Liver (tissue), 9 donors: ENCODE data around the gene GADL1. TPM values are rescaled to one million over a fixed set of nuclear protein-coding genes. Genes with fewer than 3 reads are reported as not detected.

ENCODE experiments used
- DNase-seq: peaks from one replicate; pipeline ENCODE4 v3.0.0-alpha.2; 2017; ENCODE audit warnings: low spot score
- H3K27ac ChIP-seq, 2 donors: one replicate each; pipeline ENCODE4 v1.7.0; 2013; ENCODE audit warnings: inconsistent platforms in 2 of 2, low read length in 2 of 2, control low read depth in 1 of 2, low read depth in 1 of 2, mild to moderate bottlenecking in 1 of 2
- H3K27me3 ChIP-seq, 4 donors: one replicate each; pipeline versions ENCODE4 v1.6.1 to v1.7.0; 2013; ENCODE audit warnings: low read length in 3 of 4, inconsistent platforms in 1 of 4, mild to moderate bottlenecking in 1 of 4, moderate library complexity in 1 of 4; ENCODE audit not compliant: control insufficient read depth in 4 of 4, insufficient read depth in 4 of 4
- H3K36me3 ChIP-seq, 4 donors: one replicate each; pipeline versions ENCODE4 v1.6.1 to v1.7.0; 2013; ENCODE audit warnings: low read length in 3 of 4, mild to moderate bottlenecking in 3 of 4, low read depth in 1 of 4, moderate library complexity in 1 of 4; ENCODE audit not compliant: control insufficient read depth in 4 of 4, insufficient read depth in 3 of 4
- H3K4me1 ChIP-seq, 4 donors: one replicate each; pipeline versions ENCODE4 v1.6.1 to v1.7.0; 2013; ENCODE audit warnings: low read length in 3 of 4, mild to moderate bottlenecking in 3 of 4, moderate library complexity in 1 of 4; ENCODE audit not compliant: control insufficient read depth in 4 of 4, insufficient read depth in 4 of 4
- H3K4me3 ChIP-seq, 3 donors: one replicate each; pipeline versions ENCODE4 v1.6.1 to v1.7.0; 2013; ENCODE audit warnings: low read length in 3 of 3, control low read depth in 1 of 3, low read depth in 1 of 3, mild to moderate bottlenecking in 1 of 3
- H3K9ac ChIP-seq, 2 donors: one replicate each; pipeline ENCODE4 v1.7.0; 2013; ENCODE audit warnings: low read length in 2 of 2, mild to moderate bottlenecking in 2 of 2, moderate library complexity in 2 of 2, control low read depth in 1 of 2, low read depth in 1 of 2
- H3K9me3 ChIP-seq, 4 donors: one replicate each; pipeline versions ENCODE4 v1.6.1 to v1.7.0; 2013; ENCODE audit warnings: low read length in 3 of 4; ENCODE audit not compliant: control insufficient read depth in 4 of 4
- EGR1 ChIP-seq, 2 donors: IDR thresholded peaks; 2 replicates each; pipeline ENCODE4 v1.6.1; 2016 to 2018; ENCODE audit warnings: antibody characterized with exemption in 2 of 2, low read depth in 2 of 2
- FOXA1 ChIP-seq: IDR thresholded peaks from 2 replicates; pipeline ENCODE4 v1.6.1; 2016; ENCODE audit warnings: antibody characterized with exemption
- FOXA2 ChIP-seq: IDR thresholded peaks from 2 replicates; pipeline ENCODE4 v1.6.1; 2016; ENCODE audit warnings: antibody characterized with exemption
- GABPA ChIP-seq, 2 donors: IDR thresholded peaks in 1 of 2; conservative IDR thresholded peaks in 1 of 2; 2 replicates each; pipeline ENCODE4 v1.6.1; 2016; ENCODE audit warnings: antibody characterized with exemption in 2 of 2, mild to moderate bottlenecking in 1 of 2, moderate library complexity in 1 of 2
- HNF4A ChIP-seq, 2 donors: conservative IDR thresholded peaks; 2 replicates each; pipeline ENCODE4 v1.6.1; 2016; ENCODE audit warnings: antibody characterized with exemption in 2 of 2, mild to moderate bottlenecking in 2 of 2
- HNF4G ChIP-seq: IDR thresholded peaks from 2 replicates; pipeline ENCODE4 v1.6.1; 2016; ENCODE audit warnings: antibody characterized with exemption
- JUND ChIP-seq, 2 donors: IDR thresholded peaks; 2 replicates each; pipeline ENCODE4 v1.6.1; 2016; ENCODE audit warnings: antibody characterized with exemption in 2 of 2
- NR2F2 ChIP-seq: IDR thresholded peaks from 2 replicates; pipeline ENCODE4 v1.6.1; 2016; ENCODE audit warnings: antibody characterized with exemption
- RAD21 ChIP-seq, 2 donors: IDR thresholded peaks; 2 replicates each; pipeline ENCODE4 v1.6.1; 2016; ENCODE audit warnings: antibody characterized with exemption in 2 of 2, mild to moderate bottlenecking in 2 of 2
- RXRA ChIP-seq, 2 donors: IDR thresholded peaks; 2 replicates each; pipeline ENCODE4 v1.6.1; 2017 to 2018; ENCODE audit warnings: antibody characterized with exemption in 2 of 2, mild to moderate bottlenecking in 1 of 2
- SP1 ChIP-seq: IDR thresholded peaks from 2 replicates; pipeline ENCODE4 v1.6.1; 2018; ENCODE audit warnings: antibody characterized with exemption, mild to moderate bottlenecking
- TAF1 ChIP-seq: conservative IDR thresholded peaks from 2 replicates; pipeline ENCODE4 v1.6.1; 2016; ENCODE audit warnings: antibody characterized with exemption, mild to moderate bottlenecking
- YY1 ChIP-seq: IDR thresholded peaks from 2 replicates; pipeline ENCODE4 v1.6.1; 2016; ENCODE audit warnings: antibody characterized with exemption, mild to moderate bottlenecking
- WGBS: extraction: QIAGEN DNeasy Blood & Tissue Kit; methylation state at CpG from one replicate; pipeline ENCODE4 v1.1.7; 2013; 5-methylcytosine and 5-hydroxymethylcytosine counted together
- polyA plus RNA-seq, 2 donors: library from polyadenylated mRNA; stranded (reverse) in 1 of 2; unstranded in 1 of 2; fragments of 200-250 nt in 1 of 2; fragments of >200 nt in 1 of 2; fragmentation: Nextera tagmentation in 1 of 2; extraction: Ambion mirVana in 1 of 2; gene quantifications; one replicate each; pipeline versions ENCODE4 v1.2.1 to v1.2.3, GENCODE V29; 2013 to 2015
- total RNA-seq, 2 donors: library from RNA; depleted of rRNA; stranded (reverse); fragments of >200 nt; gene quantifications; one replicate each; pipeline ENCODE4 v1.2.3, GENCODE V29; 2014
- TF ChIP-seq, protein P1 (sequence below): fragments of 150-350 bp; IDR thresholded peaks from 2 replicates; pipeline ENCODE4 v1.5.1; 2017; ENCODE audit warnings: improper control_type of control experiment, low read depth, low read length; ENCODE audit not compliant: missing input control
- TF ChIP-seq, protein P2 (sequence below): IDR thresholded peaks from 2 replicates; pipeline ENCODE4 v1.6.1; 2016; ENCODE audit warnings: antibody characterized with exemption
- TF ChIP-seq, protein P3 (sequence below): IDR thresholded peaks from 2 replicates; pipeline ENCODE4 v1.6.1; 2016; ENCODE audit warnings: antibody characterized with exemption
- TF ChIP-seq, protein P4 (sequence below): IDR thresholded peaks from 2 replicates; pipeline ENCODE4 v1.6.1; 2016; ENCODE audit warnings: antibody characterized with exemption
- TF ChIP-seq, protein P5 (sequence below): IDR thresholded peaks from 2 replicates; pipeline ENCODE4 v1.6.1; 2016; ENCODE audit warnings: antibody characterized with exemption, mild to moderate bottlenecking
- donor health status: healthy.
- donor health status: healthy.
- donor health status: healthy.
- donor health status: healthy.
- donor health status: healthy.

The GADL1 gene
- total and polyA plus RNA-seq, 4 donors, result not detected

DNA sequence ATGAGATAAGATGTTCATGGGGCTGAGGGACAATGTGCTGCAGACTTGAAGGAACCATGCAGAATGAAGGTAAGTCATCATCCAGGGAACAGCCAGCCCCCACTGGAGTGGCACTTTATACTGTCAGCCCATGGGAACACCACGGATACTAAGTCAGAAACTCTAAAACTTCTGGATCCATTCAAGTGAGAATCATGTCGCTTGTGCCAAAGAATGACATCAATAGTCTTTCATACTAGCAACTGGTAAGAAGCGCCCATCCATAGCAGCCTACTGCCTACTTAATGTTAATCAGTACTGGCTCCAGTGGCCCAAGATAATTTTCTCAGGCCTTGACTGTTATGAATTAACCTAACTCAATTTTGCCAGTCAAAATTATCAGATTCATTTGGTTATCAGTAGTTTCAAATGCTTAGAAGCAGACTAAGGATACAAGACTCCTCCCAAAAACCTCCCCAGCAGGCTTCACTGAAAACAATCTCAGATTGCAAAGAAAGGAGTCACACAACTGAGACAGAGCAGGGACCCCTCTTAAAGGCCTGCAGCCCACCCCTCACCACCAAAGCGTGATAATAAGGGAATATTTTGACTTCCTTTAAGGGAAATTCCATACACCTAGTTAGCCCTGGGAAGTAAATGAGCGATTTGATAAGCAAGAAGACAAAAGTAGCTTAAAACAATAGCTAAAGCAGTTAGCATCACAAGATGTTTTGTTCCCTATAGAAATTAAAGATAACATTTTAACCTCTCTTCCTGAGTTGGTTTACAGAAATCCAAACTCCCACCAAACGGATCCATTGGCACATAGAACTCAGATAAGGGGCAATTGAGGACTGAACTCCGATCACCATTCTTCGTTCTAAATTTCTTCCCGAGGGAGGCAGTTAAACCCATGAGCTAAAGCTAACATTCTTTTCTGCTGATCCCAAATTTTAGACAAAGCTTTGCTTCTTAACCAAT is 189.2 kb downstream of the GADL1 start (continued):
- TF ChIP-seq, protein P1, sequence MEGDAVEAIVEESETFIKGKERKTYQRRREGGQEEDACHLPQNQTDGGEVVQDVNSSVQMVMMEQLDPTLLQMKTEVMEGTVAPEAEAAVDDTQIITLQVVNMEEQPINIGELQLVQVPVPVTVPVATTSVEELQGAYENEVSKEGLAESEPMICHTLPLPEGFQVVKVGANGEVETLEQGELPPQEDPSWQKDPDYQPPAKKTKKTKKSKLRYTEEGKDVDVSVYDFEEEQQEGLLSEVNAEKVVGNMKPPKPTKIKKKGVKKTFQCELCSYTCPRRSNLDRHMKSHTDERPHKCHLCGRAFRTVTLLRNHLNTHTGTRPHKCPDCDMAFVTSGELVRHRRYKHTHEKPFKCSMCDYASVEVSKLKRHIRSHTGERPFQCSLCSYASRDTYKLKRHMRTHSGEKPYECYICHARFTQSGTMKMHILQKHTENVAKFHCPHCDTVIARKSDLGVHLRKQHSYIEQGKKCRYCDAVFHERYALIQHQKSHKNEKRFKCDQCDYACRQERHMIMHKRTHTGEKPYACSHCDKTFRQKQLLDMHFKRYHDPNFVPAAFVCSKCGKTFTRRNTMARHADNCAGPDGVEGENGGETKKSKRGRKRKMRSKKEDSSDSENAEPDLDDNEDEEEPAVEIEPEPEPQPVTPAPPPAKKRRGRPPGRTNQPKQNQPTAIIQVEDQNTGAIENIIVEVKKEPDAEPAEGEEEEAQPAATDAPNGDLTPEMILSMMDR, result no peak
- TF ChIP-seq, protein P2, sequence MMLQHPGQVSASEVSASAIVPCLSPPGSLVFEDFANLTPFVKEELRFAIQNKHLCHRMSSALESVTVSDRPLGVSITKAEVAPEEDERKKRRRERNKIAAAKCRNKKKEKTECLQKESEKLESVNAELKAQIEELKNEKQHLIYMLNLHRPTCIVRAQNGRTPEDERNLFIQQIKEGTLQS, result no peak
- TF ChIP-seq FOXA1 (no peak), YY1 (no peak)

DNA sequence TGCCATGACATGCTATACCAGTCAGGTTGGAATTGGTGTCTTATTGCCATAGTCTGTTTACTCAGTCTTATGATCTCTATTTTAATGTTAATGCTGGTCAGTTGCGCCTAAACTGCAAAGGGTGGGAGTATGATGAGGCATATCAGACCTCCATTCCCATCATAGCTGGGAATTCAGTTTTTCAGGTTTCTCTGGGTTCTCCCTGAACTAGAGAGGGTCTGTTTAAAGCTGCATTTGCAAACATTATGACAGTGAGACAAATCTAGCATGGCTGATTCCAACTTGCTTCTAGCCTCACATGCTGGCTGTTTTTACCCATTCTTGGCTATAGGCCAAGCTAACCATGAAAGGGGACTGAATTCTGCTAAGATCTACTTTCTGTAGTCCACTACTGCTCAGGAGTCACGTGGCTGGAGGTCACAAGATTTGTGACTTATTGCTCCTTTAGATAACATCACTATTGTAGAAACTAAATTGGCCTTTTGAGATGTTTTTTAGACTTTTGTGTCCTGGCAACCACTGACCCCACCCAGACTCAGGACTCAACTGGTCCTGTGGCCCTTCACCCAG is 191.5 kb downstream of the GADL1 start:
- no peak for DNase-seq
- TF ChIP-seq TAF1, result no peak
- TF ChIP-seq, protein P2, result no peak
- TF ChIP-seq, protein P3, sequence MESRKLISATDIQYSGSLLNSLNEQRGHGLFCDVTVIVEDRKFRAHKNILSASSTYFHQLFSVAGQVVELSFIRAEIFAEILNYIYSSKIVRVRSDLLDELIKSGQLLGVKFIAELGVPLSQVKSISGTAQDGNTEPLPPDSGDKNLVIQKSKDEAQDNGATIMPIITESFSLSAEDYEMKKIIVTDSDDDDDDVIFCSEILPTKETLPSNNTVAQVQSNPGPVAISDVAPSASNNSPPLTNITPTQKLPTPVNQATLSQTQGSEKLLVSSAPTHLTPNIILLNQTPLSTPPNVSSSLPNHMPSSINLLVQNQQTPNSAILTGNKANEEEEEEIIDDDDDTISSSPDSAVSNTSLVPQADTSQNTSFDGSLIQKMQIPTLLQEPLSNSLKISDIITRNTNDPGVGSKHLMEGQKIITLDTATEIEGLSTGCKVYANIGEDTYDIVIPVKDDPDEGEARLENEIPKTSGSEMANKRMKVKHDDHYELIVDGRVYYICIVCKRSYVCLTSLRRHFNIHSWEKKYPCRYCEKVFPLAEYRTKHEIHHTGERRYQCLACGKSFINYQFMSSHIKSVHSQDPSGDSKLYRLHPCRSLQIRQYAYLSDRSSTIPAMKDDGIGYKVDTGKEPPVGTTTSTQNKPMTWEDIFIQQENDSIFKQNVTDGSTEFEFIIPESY, result no peak
- TF ChIP-seq HNF4G, result no peak
- no peak for TF ChIP-seq YY1
- TF ChIP-seq SP1, result no peak
- no peak for TF ChIP-seq EGR1 (IDR thresholded peaks at IDR 0.05; ENCODE audit: low read depth in 2 of 2)
- TF ChIP-seq GABPA (IDR thresholded peaks at IDR 0.05 in 1 of 2, conservative IDR thresholded peaks at IDR 0.05 in 1 of 2), result no peak
- TF ChIP-seq NR2F2, result no peak
- no peak for TF ChIP-seq FOXA1
- TF ChIP-seq, protein P4, sequence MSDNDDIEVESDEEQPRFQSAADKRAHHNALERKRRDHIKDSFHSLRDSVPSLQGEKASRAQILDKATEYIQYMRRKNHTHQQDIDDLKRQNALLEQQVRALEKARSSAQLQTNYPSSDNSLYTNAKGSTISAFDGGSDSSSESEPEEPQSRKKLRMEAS, result no peak
- TF ChIP-seq FOXA2, result no peak
- TF ChIP-seq, protein P1, result no peak
- TF ChIP-seq JUND (IDR thresholded peaks at IDR 0.05), result no peak
- no peak for TF ChIP-seq HNF4A (conservative IDR thresholded peaks at IDR 0.05)
- no peak for TF ChIP-seq RXRA (IDR thresholded peaks at IDR 0.05)
- no peak for TF ChIP-seq RAD21 (IDR thresholded peaks at IDR 0.05)
- TF ChIP-seq, protein P5, sequence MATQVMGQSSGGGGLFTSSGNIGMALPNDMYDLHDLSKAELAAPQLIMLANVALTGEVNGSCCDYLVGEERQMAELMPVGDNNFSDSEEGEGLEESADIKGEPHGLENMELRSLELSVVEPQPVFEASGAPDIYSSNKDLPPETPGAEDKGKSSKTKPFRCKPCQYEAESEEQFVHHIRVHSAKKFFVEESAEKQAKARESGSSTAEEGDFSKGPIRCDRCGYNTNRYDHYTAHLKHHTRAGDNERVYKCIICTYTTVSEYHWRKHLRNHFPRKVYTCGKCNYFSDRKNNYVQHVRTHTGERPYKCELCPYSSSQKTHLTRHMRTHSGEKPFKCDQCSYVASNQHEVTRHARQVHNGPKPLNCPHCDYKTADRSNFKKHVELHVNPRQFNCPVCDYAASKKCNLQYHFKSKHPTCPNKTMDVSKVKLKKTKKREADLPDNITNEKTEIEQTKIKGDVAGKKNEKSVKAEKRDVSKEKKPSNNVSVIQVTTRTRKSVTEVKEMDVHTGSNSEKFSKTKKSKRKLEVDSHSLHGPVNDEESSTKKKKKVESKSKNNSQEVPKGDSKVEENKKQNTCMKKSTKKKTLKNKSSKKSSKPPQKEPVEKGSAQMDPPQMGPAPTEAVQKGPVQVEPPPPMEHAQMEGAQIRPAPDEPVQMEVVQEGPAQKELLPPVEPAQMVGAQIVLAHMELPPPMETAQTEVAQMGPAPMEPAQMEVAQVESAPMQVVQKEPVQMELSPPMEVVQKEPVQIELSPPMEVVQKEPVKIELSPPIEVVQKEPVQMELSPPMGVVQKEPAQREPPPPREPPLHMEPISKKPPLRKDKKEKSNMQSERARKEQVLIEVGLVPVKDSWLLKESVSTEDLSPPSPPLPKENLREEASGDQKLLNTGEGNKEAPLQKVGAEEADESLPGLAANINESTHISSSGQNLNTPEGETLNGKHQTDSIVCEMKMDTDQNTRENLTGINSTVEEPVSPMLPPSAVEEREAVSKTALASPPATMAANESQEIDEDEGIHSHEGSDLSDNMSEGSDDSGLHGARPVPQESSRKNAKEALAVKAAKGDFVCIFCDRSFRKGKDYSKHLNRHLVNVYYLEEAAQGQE, result no peak
- Histone ChIP-seq H3K27me3 (no peaks in the 10 kb centered on the region), H3K9ac (no peak overlapping the region), H3K4me3 (no peak overlapping the region), H3K9me3 (peaks cover 0 to 6% (median 2%) of the 10 kb centered on the region in 4 donors), H3K4me1 (no peaks in the 10 kb centered on the region), H3K36me3 (peaks cover 0 to 3% (median 0%) of the 10 kb centered on the region in 4 donors), H3K27ac (no peak overlapping the region)
- 92% methylated on average over 2 of the region's 2 CpGs for WGBS
